ENCODE results near the gene UBE2I.

GRCh38 chr16:1308036-1308976 is 1.1 kb upstream of the UBE2I start:
- TF ChIP-seq EZH2 (IDR thresholded peaks at IDR 0.05; ENCODE audit: low read length, missing control alignments) (no peak), CTCF (conservative IDR thresholded peaks at IDR 0.05 in 1 of 2, IDR thresholded peaks at IDR 0.05 in 1 of 2; ENCODE audit: low read depth in 1 of 2, low read length in 2 of 2) (no peak)

Data from fibroblast of lung (primary cell).